DOHH2 (cell line): Measurements from ENCODE around the gene LTA.

Experiments
- EZH2phosphoT487 ChIP-seq: fragments of 200-600 bp; sonication (generic); IDR thresholded peaks from 2 replicates; pipeline ENCODE4 v1.6.1; 2017; ENCODE audit warnings: borderline replicate concordance, mild to moderate bottlenecking, antibody characterized with exemption, low read length, moderate library complexity, mixed read lengths
- TF ChIP-seq, protein P1 (sequence below): fragments of 200-600 bp; sonication (generic); IDR thresholded peaks from one replicate; pipeline ENCODE4 v1.5.1; 2014; ENCODE audit warnings: antibody characterized with exemption, mild to moderate bottlenecking, low read depth, low read length; ENCODE audit not compliant: poor library complexity, severe bottlenecking

DNA sequence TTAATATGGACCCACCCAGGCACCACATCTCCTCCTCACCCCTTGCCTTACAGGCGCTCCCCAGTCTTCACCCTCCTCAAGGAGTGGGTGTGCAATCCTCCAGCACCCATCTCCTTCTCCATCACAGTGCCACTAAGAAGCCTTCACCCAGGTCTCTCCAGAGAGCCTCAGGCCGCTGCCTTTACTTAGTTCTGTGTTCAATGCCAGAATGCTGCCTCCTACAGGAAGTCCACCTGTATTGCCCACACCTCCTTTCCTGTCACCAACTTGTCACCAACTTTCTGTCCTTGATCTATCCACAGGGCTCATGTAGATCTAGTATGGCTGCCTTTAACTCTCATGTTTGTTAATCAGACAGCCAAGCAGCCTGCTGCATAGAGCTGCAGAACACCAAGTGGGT is 13.4 kb downstream of the LTA start:
- TF ChIP-seq, protein P1, sequence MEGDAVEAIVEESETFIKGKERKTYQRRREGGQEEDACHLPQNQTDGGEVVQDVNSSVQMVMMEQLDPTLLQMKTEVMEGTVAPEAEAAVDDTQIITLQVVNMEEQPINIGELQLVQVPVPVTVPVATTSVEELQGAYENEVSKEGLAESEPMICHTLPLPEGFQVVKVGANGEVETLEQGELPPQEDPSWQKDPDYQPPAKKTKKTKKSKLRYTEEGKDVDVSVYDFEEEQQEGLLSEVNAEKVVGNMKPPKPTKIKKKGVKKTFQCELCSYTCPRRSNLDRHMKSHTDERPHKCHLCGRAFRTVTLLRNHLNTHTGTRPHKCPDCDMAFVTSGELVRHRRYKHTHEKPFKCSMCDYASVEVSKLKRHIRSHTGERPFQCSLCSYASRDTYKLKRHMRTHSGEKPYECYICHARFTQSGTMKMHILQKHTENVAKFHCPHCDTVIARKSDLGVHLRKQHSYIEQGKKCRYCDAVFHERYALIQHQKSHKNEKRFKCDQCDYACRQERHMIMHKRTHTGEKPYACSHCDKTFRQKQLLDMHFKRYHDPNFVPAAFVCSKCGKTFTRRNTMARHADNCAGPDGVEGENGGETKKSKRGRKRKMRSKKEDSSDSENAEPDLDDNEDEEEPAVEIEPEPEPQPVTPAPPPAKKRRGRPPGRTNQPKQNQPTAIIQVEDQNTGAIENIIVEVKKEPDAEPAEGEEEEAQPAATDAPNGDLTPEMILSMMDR, result peak; percentile 85
- TF ChIP-seq EZH2phosphoT487, result no peak
